Uterus (tissue), 2 donors: ENCODE data around the gene GOLGA6A.
A peak's percentile ranks its signal among the peaks of the same experiment; 100 is the strongest.

ENCODE experiments used
- POLR2A ChIP-seq, 2 donors: fragments of 450-650 bp; IDR thresholded peaks; one replicate each; pipeline ENCODE4 v1.6.1; 2016; ENCODE audit warnings: antibody characterized with exemption in 2 of 2, mild to moderate bottlenecking in 1 of 2, moderate library complexity in 1 of 2
- TF ChIP-seq, protein P1 (sequence below), 4 experiments: fragments of 200-600 bp in 2 of 4; fragments of 450-650 bp in 2 of 4; sonication (generic) in 2 of 4; IDR thresholded peaks; one replicate each; pipeline ENCODE4 v1.5.1; 2016 to 2019; ENCODE audit warnings: antibody characterized with exemption in 4 of 4, mild to moderate bottlenecking in 2 of 4, moderate library complexity in 1 of 4

DNA sequence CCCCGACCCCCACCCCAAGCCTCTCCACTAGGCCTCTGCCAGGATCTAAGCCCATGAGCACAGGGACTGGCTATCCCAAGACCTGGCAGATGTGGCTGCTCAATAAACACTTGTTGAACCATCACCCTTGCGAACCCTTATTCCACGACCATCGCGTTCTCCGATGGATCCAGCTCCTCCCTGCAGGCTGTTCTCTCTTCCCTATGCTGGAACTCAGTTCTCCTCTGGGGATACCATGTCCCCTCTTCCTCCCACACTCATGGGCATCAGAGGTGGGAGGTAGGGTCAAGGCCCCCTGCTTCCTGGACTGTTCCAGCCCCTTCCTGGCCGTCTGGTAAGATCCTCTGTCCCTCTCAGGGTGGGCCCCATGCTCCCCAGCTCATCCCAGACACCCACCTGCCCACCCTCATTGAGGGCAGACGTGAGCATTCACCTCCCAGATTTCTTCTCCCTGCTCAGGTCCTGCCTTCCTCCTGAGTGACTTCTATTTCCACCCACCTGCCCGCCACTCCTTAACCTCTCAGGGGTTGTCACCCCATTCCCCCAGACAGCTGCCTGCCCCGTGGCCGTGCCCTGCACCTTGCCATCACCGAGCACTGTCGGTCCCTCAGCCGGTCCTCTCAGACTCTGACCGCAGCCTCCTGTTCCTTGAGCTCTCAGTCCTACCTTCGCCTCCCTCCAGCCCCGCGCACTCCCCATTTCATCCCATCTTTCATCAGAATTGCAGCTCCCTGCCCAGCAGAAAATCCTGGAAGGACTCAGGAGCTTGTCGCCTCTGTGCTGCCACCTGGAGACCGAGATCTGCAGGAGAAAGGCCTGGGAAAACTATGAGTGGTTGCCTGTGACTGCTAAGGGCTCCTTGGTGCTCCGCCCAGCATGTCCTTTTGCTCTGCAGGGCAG is 45.8 kb downstream of the GOLGA6A start:
- TF ChIP-seq, protein P1, sequence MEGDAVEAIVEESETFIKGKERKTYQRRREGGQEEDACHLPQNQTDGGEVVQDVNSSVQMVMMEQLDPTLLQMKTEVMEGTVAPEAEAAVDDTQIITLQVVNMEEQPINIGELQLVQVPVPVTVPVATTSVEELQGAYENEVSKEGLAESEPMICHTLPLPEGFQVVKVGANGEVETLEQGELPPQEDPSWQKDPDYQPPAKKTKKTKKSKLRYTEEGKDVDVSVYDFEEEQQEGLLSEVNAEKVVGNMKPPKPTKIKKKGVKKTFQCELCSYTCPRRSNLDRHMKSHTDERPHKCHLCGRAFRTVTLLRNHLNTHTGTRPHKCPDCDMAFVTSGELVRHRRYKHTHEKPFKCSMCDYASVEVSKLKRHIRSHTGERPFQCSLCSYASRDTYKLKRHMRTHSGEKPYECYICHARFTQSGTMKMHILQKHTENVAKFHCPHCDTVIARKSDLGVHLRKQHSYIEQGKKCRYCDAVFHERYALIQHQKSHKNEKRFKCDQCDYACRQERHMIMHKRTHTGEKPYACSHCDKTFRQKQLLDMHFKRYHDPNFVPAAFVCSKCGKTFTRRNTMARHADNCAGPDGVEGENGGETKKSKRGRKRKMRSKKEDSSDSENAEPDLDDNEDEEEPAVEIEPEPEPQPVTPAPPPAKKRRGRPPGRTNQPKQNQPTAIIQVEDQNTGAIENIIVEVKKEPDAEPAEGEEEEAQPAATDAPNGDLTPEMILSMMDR (IDR thresholded peaks at IDR 0.05) = peak; percentile 54 to 76 (median 64)
- TF ChIP-seq POLR2A (IDR thresholded peaks at IDR 0.05) = no peak
